Activated CD4-positive, CD25-positive, alpha-beta regulatory T cell treated with anti-CD3 and anti-CD28 coated beads, Interleukin-2, amount 50 U/mL, for 24 hours (primary cell): ENCODE measurements around the gene RBM18.

Experiments used
- ATAC-seq, 2 donors: fragments of 150-1000 bp; cut with Tn5 transposase; one replicate each; pipeline ENCODE4 v1.10.0; 2021; ENCODE audit warnings: mild to moderate bottlenecking in 1 of 2, moderate library complexity in 1 of 2

RBM18 gene, protein sequence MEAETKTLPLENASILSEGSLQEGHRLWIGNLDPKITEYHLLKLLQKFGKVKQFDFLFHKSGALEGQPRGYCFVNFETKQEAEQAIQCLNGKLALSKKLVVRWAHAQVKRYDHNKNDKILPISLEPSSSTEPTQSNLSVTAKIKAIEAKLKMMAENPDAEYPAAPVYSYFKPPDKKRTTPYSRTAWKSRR

DNA sequence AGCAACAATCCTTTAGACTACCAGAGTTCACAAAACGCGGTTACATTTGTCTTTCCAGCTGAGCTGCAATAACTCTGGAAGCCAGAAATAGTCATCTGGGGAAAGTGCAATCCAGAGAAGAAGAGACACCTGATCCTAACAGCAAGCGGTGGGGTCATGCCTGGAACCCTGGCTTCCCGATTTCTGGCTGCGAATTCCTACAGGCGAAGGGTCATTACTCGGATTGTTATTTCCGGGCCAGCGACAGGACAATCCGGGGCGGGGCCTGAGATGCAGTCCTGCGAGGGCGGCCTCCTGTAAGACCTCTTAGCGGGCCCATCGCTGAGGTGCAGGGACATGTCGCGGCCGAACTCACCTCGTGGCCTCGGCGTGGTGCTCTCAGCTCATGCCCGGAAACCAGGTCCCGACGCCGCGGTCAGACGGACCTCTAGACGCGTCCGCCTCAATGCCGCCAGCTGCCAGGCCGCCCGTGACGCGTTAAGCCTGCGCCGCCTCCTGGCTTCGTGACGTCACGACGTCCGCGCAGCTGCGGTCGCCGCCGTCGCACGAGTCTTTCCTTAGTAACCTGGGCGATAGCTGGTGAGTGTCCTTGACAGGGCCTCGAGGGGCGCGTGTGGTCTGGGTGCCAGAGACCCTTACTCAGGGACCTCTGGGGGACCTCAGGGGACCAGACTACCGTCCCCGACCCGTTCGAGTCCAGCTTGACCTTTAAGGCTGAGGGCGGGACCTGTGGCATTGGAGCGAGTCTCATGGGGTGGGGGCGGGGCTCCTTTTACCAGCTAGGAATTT is at the start of gene RBM18, which contains the start of gene MRRF:
Gene RBM18, minus strand, starts transcription at position 481 of the 789 bp plus-strand sequence. CDS start 3,348 bp downstream, outside the sequence.
Gene MRRF, plus strand, starts transcription at position 523 of the 789 bp plus-strand sequence. CDS start 6,010 bp downstream, outside the sequence.
- ATAC-seq, result peak; percentile 90 to 92

DNA sequence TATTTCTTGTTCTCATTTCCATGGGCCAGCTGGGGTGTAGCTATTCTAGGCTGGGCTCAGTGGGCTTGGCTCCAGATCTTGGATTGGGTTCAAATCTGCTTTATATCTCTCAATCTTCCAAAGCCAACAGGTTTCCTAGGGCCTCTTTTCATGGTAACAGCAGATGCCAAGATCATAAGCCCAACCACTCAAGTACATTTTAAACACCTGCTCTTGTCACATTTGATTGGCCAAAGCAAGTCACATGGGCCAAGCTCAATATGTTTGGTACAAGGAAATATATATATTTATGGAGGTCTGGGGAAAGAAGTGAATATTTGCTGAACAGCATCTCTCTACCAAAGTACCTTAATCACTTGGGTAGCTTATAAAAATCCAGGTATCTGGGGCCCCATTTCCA is 49.5 kb upstream of the RBM18 start:
- no peak for ATAC-seq

DNA sequence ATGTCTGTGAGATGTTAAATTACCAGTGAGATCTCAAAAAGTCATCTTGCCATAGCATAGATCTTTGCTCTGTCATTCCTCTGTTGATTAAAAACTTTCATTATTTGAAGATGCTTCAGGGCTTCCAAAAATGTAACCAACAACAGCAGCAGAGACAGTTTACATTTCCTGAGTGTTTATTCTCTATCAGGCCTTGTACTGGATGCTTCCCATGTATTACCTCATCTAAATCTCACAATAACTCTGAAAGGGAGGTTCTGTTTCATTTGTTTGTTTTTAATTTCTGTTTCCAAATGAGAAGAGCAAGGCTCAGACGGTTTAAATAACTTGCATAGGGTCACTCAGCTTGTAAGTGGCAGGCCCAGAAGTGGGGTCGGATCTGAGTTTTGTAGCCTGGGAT is 45.2 kb upstream of the RBM18 start:
- no peak for ATAC-seq

DNA sequence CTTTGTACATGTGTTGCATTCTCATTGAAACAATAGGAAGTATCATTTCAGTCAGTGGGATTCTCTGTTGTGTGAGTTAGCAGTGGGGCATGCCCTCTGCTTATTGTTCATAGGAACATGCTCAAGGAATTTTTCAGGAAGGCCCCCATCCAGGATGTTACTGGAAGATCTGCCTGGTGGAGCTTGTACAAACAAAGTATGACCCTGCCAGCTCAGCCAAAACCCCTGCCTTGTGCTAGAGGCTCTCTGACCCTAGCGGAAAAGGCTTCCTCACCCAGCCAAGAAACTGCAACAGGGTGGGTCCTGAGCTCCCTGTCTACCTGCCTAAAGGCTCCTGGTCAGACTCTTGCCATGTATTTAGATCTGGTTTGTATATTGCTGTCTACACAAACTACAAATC is 43.3 kb upstream of the RBM18 start:
- no peak for ATAC-seq

GRCh38 chr9:122307061-122307460 is 42.4 kb upstream of the RBM18 start:
- no peak for ATAC-seq

- ATAC-seq, result no peak
These were observed 37.8 kb upstream of the RBM18 start for GRCh38 chr9:122302237-122303093.

GRCh38 chr9:122297512-122297911 is 32.9 kb upstream of the RBM18 start:
- ATAC-seq, result no peak

- ATAC-seq, result no peak
These were observed 29.9 kb upstream of the RBM18 start for GRCh38 chr9:122294531-122294930.

- no peak for ATAC-seq
These were observed 26.8 kb upstream of the RBM18 start for GRCh38 chr9:122291458-122291857.

DNA sequence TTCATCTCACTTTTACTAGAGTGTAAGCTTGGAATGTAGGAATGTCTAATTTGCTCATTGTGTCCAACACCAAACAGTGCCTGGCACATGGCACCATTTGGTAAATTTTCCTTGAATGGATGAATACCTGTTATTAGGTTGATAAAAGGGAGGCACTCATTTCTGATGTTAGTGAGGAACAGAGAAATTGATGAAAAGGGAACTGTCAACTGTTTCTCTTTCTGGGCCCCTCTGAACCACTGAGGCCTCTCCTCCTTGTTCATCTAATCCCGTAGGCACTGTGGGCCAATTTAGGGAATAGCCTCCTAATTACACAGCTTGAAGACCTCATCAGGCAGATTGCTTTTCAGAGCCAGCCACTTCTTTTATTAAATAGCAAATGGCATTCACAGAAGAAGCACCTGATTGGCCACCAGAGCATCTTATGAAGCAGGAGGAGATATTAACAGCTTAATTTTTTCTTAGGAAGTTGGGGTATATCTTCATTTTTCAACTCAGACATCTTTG is 22.6 kb upstream of the RBM18 start:
- no peak for ATAC-seq

DNA sequence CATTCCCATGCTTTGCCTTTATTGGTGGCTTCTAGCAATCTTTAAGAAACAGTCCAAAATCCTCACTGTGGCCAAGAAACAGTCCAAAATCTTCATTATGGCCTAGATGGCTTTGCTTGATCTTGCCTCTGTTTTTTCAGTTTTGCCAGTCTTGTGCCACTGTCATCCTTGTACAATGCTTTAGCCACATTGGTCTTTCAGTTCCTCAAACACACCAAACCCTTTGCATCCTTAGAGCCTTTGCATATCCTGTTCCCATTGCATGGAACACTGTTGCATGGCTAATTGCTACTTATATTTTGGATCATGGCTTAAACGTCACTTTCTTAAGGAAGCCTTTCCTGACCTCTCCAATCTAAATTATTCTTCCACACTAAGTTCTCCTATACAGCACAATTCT is 22.1 kb upstream of the RBM18 start:
- ATAC-seq, result no peak

DNA sequence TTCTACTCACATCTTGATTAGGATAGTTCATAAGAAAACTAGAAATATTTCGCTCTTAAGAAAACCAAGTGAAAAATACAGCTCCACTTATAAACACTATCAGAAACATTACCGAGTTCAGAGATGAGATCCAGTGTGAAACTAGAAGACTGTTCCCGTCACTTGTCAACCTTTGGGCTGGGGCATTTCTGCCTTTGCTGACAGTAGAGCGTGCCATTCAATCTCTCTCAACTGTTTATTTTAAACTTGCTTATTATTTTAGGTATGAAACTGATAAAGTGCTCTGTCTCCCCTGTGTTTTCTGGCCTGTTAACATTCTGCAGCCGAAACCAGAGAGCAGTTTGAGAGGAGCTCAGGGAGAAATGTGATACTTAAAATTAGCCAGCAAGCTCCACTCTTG is 16.7 kb upstream of the RBM18 start:
- no peak for ATAC-seq

DNA sequence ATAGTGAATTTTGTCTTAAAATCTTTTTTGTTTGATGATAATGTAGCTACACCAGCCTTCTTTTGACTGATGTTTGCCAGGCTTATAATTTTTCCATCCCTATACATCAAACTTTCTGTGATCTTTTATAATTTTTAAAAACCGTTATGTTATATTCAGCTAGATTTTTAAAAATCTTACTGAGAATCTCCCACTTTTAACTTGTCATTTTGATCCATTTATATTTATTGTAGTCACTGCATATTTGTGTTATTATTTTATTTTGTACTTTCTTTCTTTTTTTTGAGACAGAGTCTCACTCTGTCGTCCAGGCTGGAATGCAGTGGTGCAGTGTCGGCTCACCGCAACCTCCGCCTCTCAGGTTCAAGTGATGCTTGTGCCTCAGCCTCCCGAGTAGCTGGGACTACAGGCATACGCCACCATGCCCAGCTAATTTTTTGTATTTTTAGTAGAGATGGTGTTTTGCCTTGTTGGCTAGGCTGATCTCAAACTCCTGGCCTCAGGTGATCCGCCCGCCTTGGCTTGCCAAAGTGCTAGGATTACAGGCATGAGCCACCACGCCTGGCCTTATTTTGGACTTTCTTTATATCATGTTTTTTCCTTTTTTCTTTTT is 12.8 kb upstream of the RBM18 start:
- ATAC-seq, result no peak

DNA sequence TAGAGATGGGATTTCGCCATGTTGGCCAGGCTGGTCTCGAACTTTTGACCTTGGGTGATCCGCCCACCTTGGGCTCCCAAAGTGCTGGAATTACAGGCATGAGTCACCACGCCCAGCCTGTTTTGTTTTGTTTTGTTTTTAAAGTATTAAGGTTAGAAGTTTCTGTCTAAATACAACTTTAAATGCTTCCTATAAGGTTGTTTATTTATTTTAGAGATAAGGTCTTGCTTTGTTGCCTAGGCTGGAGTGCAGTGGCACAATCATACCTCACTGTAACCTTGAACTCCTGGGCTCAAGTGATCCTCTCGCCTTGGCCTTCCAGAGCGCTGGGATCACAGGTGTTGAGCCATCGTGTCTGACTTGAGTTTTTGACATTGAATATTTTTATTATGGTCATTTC is 11.5 kb upstream of the RBM18 start:
- ATAC-seq, result no peak

DNA sequence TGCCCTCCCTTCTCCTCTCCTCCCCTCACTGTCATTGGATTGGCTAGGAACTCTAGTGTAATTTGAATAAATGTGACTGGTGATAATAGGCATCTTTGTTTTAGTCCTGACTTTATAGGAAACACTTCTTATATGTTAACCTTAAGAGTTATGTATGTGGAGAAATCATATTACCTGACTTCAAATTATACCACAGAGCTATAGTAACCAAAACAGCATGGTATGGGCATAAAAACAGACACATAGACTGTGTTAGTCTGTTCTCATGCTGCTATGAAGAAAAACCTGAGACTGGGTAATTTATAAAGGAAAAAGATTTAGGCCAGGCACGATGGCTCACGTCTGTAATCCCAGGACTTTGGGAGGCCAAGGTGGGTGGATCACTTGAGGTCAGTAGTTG is 9.4 kb upstream of the RBM18 start:
- ATAC-seq, result no peak

DNA sequence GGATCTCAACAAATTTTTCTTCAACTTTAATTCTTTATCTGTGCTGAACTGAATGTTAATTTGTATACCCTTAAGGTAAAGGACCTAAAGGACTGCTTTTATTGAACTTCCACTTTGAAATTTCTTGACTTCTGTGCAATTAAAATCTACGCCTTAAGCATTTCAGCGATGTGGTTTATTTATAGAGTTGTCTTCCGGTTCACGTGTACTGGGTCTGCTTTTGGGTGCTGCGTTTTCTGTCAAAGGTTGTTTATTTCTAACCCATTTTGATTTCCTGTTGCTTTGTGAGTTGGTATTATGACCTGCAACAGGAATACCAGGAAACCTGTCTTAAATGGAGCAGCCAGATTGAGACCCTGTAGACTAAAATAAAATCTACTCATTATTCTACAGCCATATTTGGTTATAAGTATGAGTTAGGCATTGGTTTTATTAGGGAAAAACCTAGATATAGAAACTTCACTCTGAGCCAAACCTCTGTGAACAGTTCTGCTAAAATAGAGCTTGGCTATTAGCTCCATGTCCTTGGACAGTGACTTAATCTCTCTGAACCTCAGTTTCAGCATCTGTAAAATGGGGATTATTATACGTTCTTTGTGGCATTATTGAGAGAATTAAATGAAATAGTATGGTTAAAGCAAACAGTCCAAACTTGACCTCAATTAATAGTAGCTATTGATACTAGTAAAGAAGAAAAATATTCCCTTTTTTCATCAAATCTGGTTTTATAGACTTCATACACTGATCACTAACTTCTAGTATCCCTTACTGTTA is 3.6 kb upstream of the RBM18 start:
- ATAC-seq, result no peak

GRCh38 chr9:122265149-122265915 is 692 bp upstream of the RBM18 start:
- peak; percentile 48 to 49 for ATAC-seq

DNA sequence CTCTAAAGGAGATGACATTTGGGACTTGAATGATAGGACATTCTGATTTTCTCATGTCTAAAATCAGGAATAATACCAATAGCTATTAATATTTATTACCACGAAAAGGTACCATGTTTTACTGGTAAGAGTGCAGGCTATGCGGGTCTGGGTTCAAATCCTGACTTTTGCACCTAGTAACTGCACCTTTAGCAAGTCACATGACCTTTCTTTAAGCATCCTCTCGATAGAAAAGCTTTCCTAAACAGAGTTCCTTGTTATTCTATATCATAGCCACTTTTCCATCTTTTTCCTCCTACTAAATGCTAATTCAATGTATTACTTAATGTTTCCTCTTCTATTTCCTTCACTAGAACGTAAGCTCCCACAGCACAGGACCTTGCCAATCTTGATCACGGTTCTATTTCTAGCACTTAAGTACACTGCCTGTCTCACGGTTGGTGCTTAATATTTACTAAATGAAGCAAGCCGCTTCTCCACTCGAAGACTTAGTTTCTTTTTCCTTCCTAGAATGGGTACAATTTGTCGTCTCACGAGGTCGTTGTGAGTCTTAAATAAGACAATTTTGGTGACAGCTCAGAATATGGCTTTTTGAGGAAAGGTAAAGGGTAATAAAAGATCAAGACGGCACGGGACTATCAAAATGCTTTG is 816 bp downstream of the RBM18 start:
- ATAC-seq, result no peak

- no peak for ATAC-seq
These were observed 2.6 kb downstream of the RBM18 start for GRCh38 chr9:122262073-122262472.

DNA sequence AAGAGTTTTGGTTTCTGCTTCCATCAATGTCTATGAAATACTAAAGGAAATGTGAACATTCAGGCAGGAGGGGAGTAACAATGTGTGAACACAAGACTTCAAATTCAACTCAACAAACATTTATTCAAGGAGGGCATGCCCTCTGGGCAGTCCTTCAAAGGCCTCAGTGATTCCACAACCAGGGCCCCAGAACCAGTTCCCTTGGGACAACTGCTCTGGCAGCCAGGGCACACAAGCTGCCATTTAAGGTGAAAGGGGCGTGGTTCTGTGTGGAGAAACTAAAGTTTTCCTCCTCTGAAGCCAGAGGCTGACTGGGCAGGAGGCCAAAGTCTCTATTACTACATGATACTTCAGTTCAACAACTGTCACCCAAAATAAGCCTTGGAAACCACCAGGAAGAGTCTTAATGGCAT is 3.2 kb downstream of the RBM18 start:
- ATAC-seq, result no peak
